K562 (cell line): ENCODE measurements around the gene ANXA3. TPM values are rescaled to one million over a fixed set of nuclear protein-coding genes. Genes with fewer than 3 reads are reported as not detected.

ENCODE experiments used
- CSDE1 ChIP-seq, 2 experiments: fragments of 450-650 bp; IDR thresholded peaks; 2 replicates each; pipeline ENCODE4 v1.6.1; 2016; ENCODE audit warnings: mild to moderate bottlenecking in 1 of 2
- DNMT1 ChIP-seq: fragments of 450-650 bp; IDR thresholded peaks from 2 replicates; pipeline ENCODE4 v1.6.1; 2016; ENCODE audit warnings: antibody characterized with exemption, mild to moderate bottlenecking
- ILF3 ChIP-seq: fragments of 450-650 bp; IDR thresholded peaks from 2 replicates; pipeline ENCODE4 v1.6.1; 2018; ENCODE audit warnings: antibody characterized with exemption, mild to moderate bottlenecking, moderate library complexity, borderline replicate concordance
- KDM5B ChIP-seq: fragments of 200-600 bp; sonication (generic); IDR thresholded peaks from 2 replicates; pipeline ENCODE4 v1.6.1; 2012; ENCODE audit warnings: low read depth, mild to moderate bottlenecking, moderate library complexity, low read length, control low read depth, inconsistent platforms; ENCODE audit not compliant: insufficient replicate concordance
- NBN ChIP-seq: fragments of 450-650 bp; IDR thresholded peaks from 2 replicates; pipeline ENCODE4 v1.6.1; 2016; ENCODE audit warnings: low read depth, mild to moderate bottlenecking
- POU5F1 ChIP-seq: fragments of 150-350 bp; IDR thresholded peaks from 2 replicates; pipeline ENCODE4 v1.6.1; 2014; ENCODE audit warnings: borderline replicate concordance, low read length, low read depth, mild to moderate bottlenecking; ENCODE audit not compliant: partially characterized antibody
- SREBF2 ChIP-seq: sonication (generic); formaldehyde crosslinking; IDR thresholded peaks from 2 replicates; pipeline ENCODE4 v1.4.0; 2020; ENCODE audit warnings: mild to moderate bottlenecking, missing genetic modification reagents
- TBP ChIP-seq: optimal IDR thresholded peaks from 2 replicates; pipeline ENCODE3; 2011; ENCODE audit warnings: low read depth, low read length, improper control_type of control experiment
- ZBED1 ChIP-seq: IDR thresholded peaks from 2 replicates; pipeline ENCODE4 v1.6.1; 2014
- ZBTB33 ChIP-seq: sonication (generic); formaldehyde crosslinking; IDR thresholded peaks from 2 replicates; pipeline ENCODE4 v1.8.1; 2023; ENCODE audit warnings: mild to moderate bottlenecking, missing genetic modification reagents
- ZHX1 ChIP-seq: fragments of 150-350 bp; conservative IDR thresholded peaks from 2 replicates; pipeline ENCODE4 v1.6.1; 2014; ENCODE audit warnings: low read length
- ZNF212 ChIP-seq: fragments of 450-650 bp; formaldehyde crosslinking; IDR thresholded peaks from 2 replicates; pipeline ENCODE4 v1.4.0; 2020; ENCODE audit warnings: mild to moderate bottlenecking
- ZNF655 ChIP-seq: fragments of 250-450 bp; sonication (Bioruptor Pico); IDR thresholded peaks from 2 replicates; pipeline ENCODE4 v1.5.0; 2021
- ZNF695 ChIP-seq: fragments of 450-650 bp; formaldehyde crosslinking; IDR thresholded peaks from 2 replicates; pipeline ENCODE4 v1.4.0; 2020; ENCODE audit warnings: mild to moderate bottlenecking, moderate library complexity
- polyA plus RNA-seq, 8 experiments: library from polyadenylated mRNA; depleted of rRNA in 4 of 8; stranded (reverse) in 5 of 8; unstranded in 3 of 8; fragments of >200 nt; fragmentation: Nextera tagmentation in 2 of 8; fragmentation: Illumina TruSeq in 1 of 8; extraction: Ambion mirVana in 2 of 8; extraction: Trizol in 1 of 8; gene quantifications; 2 replicates each; pipeline versions ENCODE4 v1.2.1 to v1.2.3, GENCODE V29; 2011 to 2014; ENCODE audit warnings: inconsistent platforms in 1 of 8, missing spikeins in 1 of 8
- total RNA-seq, 7 experiments: library from RNA; depleted of rRNA in 6 of 7; stranded (reverse); fragments of >200 nt in 6 of 7; fragmentation: Illumina TruSeq in 2 of 7; extraction: Trizol in 2 of 7; gene quantifications; 2 replicates each; pipeline versions ENCODE4 v1.2.1 to v1.2.3, GENCODE V29; 2011 to 2021; ENCODE audit warnings: low replicate concordance in 1 of 7
- TF ChIP-seq, protein P1 (sequence below): fragments of 250-450 bp; sonication (Bioruptor Pico); IDR thresholded peaks from 2 replicates; pipeline ENCODE4 v1.5.1; 2021; ENCODE audit warnings: mild to moderate bottlenecking

ANXA3 gene
- total and polyA plus RNA-seq, 9 of the 15 experiments (the other 6 are each of a cell fraction or from before 2014, with no cell fraction given): 6.3 to 15.5 (median 9.8) TPM

DNA sequence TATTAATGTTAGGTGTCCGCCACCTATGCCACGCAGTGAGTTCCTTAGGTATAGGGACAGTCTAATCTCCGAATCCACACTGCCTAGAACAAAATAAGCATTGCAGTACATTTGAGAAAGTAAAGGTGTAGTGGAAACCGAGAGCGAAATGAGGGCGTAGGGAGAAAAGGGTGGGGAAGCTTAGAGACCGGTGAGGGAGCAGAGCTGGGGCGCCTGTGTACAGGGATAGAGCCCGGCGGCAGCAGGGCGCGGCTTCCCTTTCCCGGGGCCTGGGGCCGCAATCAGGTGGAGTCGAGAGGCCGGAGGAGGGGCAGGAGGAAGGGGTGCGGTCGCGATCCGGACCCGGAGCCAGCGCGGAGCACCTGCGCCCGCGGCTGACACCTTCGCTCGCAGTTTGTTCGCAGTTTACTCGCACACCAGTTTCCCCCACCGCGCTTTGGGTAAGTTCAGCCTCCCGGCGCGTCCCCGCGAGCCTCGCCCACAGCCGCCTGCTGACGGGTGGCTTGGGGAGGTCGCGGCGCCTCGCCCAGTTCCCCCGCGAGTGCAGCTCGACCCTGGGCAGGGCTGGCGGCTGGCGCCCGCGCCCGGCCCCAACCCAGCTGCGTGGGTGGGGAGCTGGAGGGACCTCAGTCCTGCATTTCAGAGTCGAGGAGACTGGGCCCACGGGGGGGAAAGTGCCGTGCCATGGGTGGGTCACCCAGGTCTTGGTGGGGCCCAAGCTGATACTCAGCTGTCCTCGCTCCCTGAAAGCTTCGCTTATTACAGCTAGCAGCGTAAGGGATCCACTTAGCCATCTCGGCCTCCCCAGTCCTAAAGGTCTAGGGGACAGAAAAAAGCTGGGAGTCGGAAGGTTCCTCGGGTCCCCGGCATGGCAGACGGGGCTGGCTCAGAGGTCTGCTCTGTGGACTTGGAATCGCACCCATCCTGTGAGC lies at the start of gene ANXA3 (continued):
- TF ChIP-seq NBN (no peak), ZNF695 (CRISPR knock-in tag) (no peak), ILF3 (no peak), SREBF2 (CRISPR knock-in tag) (no peak), ZNF212 (CRISPR knock-in tag) (no peak), ZNF655 (CRISPR knock-in tag) (no peak), ZHX1 (no peak), ZBTB33 (CRISPR knock-in tag) (no peak), ZBED1 (no peak), TBP (no peak), KDM5B (peak; percentile 43), POU5F1 (no peak), DNMT1 (no peak), CSDE1 (IDR thresholded peaks at IDR 0.05) (no peak)
- TF ChIP-seq, protein P1, sequence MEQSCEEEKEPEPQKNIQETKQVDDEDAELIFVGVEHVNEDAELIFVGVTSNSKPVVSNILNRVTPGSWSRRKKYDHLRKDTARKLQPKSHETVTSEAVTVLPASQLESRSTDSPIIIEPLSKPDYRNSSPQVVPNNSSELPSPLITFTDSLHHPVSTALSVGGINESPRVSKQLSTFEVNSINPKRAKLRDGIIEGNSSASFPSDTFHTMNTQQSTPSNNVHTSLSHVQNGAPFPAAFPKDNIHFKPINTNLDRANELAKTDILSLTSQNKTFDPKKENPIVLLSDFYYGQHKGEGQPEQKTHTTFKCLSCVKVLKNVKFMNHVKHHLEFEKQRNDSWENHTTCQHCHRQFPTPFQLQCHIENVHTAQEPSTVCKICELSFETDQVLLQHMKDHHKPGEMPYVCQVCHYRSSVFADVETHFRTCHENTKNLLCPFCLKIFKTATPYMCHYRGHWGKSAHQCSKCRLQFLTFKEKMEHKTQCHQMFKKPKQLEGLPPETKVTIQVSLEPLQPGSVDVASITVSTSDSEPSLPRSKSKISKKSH (CRISPR knock-in tag): no peak
